NCI-H2196 (cell line): ENCODE data around the gene TRHDE.
"Not testable (repeated sequence)": the region's sequence is repeated elsewhere in the genome, so short reads cannot be mapped to it uniquely, and the experiment has no call there.

ENCODE experiments used
- DNase-seq: peaks from one replicate; lab custom pipeline; 2025; ENCODE audit not compliant: unreplicated experiment; lab: John Stamatoyannopoulos, UW

The TRHDE gene

DNA sequence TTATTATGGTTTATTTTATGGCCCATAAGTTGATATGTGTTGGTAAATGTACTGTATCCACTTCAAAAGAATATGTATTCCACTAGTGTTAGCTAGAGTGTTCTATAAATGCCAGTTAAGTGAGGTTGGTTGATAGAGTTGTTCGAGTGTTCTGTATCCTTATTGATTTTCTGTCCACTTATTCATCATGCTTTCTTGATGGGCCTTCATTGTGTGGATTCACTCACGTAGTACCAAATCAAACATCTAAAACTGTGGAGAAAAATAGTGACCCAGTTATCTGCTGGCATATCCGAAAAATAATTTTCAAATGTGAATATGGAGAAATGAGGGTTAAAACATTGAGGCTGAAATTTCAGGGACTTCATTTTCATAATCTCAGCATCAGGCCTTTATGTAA, 230.4 kb downstream of the TRHDE start:
- DNase-seq = no peak

DNA sequence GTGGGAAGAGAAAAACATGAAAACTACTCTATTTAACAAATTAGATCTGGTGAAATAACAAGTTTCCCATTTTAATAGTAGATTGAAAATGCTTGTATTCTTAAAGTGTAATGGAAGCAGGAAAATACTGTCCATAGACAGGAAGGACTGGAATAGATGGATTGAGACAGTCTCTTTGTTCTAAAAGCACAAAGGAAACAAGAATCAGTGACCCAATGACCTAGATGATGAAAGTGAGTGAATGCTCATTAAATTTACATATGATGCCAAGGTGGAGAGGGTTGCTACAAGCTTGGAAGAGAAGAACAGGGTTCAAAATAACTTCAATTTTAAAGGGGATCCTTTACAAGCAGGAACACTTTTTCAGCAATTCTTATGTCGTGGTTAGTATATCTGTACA, 233.1 kb downstream of the TRHDE start:
- no peak for DNase-seq

DNA sequence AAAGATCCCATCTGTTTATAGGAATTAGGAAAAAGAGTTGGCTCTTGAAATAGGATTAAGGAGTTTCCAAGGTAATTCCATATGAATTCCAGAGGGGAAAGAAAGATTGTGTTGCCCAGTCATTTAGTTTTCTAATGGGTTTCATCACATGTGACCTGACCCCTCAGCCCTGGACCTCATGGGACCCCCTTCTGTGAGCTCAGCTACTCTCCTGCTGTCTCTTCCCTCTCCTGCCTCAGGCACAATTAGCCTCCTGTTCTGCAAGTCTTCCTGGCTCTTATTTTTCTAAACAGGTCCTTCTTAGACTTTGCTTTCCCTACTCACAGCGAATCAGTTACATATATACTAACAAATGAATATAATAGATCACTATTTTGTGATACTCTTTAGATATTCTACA, 237.7 kb downstream of the TRHDE start:
- DNase-seq = no peak

- no peak for DNase-seq
Observed at GRCh38 chr12:72510772-72511171, 238.6 kb downstream of the TRHDE start.

DNA sequence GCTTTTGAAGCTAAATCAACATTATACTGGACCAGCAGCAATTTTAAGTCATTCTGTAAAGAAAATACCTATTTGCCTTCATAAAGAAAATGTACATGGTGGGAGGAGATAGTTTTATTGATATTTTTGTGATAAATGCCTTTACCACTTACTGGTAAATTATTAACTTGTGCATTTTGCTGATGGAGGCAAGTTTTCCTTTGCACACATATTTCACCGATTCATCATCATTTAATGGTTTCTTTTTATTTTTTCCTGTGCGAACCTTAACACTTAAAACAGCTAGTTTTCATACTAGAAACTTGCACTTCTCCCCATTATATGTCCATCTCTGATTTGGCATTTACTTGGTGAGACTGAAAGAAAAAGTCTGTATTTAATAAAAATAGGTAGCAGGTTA, 239.3 kb downstream of the TRHDE start:
- DNase-seq = no peak

DNA sequence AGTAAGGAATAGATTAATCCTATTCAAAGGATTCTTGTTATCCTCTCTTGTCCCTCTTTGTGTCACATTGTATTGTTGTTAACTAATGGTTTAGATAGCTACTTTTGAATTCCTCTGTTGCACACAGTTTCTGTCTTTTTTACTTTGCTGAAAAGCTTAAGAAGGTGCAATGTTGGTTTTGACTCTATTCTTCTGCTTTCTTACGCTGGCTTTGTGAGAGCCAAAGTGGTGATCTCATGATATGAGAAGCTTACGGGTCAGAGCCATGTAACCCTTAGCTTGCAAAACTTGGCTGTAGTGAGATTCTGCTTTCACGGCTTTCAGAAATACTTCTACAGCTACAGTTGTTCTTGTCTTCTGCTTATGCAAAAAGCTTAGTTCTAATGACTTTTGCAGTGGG, 239.7 kb downstream of the TRHDE start:
- DNase-seq = no peak

GRCh38 chr12:72520044-72520678, 248.0 kb downstream of the TRHDE start:
- not testable (repeated sequence) for DNase-seq

DNA sequence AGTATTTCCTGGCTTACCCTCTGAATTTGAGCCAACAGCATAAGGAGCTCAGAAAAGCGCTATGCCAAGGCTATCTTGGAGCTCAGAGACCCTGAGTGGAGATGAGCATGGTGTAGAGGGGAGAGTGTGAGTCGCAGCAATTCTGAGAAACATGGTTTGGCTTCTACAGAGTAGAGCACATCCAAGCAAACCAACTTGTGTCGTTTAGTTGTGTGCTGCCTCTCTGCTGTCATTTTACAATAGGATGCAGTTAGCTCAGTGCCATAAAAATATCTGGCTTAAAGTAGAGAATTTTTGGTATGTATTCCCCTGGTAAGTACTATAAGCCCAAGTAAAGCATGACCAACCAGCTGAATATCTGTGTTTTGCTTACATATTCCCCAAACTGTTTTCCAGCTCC, 249.2 kb downstream of the TRHDE start:
- DNase-seq = no peak

DNA sequence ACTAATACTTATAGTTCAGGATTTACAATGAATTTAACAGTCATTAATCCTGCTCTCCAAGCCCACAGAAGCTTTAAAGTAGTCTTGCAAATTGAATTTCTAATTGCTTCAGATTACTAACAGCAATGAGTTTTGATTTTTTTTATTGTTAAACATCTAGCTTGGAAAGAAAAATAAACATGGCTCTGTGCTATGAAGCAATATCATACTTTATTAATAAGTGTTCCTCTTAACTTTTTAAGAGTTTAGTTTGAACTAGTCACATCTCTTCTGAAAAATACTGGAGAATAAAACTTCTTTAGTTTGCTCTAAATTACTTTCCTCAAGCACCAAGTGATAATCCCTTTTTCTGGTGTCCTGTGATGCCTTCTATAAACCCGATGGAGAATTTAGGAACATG, 250.2 kb downstream of the TRHDE start:
- DNase-seq = no peak

GRCh38 chr12:72523754-72524153, 251.6 kb downstream of the TRHDE start:
- no peak for DNase-seq

DNA sequence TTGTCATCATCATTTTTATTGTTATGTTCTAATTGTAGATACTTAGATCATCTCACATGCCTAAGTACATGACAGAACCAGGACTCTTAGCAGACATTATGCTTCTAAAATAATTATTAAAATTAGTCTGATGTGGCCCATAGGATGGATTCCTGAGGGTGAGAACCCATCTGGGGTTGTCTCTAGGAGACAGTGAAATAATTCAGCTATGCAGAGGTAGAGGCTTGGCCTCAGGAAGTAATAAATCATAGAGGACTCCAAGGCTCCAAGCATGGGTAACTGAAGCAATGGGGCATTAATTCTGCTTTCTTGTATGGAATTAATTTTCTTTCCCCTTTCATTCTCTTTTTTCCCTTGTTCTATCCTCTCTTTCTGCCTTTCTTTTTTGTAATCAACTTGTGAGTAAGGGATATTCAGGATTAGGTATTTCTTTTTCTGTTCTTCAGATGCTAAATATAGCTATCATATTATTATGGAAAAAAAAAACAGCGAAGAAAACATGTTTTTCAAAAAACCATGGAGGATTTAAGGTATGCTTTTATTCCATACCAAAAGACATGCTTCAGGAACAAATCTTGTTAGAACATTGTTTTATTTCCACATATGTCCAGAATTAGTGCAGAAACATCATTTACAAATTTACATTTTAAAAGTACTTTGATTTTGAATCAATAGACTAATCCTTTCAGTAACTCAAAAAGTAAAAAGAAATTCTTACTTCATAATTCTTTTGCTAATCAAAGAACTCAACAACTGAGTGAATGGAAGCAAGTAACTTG, 263.2 kb downstream of the TRHDE start:
- DNase-seq = no peak

- DNase-seq = no peak
Observed at GRCh38 chr12:72540811-72541210, 268.6 kb downstream of the TRHDE start.

DNA sequence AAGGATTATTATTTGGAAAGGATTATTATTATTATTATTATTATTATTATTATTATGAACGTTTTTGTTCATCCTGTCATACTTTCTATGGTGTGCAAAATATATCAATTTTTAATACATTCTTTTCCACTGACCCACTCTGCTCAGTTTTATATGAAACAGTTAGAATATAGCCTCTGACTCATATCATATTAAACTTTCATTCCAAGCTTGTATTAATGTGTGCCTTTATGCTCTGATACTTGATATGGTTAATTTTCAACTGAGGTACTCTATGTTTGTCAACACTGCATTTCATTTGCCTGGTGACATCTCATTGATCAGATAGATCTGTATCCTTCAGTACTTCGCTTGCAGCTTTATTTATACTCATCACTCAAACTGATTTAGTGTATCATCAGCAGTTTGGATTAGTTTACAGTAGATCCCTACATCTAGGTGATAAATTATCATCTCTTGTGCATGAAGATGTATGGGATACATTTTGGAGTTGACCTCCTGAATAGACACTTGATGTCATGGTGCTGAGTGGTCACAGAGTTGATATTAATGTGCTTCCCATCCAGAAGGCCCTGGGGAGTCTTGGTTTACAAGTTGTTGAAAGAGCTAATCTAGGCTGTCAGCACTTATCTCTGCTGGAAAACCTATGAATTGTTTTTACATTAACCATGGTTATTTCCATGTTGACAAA, 271.8 kb downstream of the TRHDE start:
- no peak for DNase-seq

- DNase-seq = no peak
Observed at GRCh38 chr12:72546106-72546505, 273.9 kb downstream of the TRHDE start.

DNA sequence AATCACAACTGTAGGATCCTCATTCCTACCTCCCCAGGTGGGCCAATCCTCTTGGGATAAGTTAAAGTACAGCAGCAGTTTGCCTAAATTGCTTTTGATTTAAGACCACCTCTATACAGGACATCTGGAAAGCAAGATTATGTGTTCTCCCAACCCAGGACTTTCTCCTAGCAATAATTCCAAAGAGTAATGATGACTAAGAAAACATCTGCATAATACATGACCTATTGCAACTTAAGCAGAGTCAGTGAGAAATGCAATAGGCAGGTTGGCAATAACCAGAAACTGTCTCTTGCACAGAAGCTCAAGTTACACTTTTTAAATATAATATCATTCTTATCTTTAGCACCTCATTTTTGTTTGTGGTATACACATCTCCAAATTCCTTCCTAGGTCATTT, 275.4 kb downstream of the TRHDE start:
- no peak for DNase-seq

DNA sequence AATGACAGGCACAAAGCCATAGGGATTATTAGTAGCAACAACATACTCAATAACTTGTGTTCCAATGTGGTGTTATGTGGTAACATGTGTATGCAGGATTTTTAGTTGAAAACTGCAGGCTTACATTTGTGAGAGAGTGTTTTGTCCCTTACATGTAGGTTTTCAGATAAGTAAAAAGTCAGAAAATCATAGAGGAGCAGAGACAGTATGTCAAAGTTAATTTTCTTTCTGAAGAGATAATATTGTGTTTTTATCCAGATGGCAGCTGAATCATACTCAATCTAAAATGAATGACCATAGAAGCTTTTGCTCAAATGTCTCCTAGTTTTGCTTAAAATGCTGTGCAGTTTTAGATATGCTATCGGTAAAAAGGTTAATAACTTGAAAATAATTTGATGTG, 277.0 kb downstream of the TRHDE start:
- no peak for DNase-seq

- DNase-seq = no peak
Observed at GRCh38 chr12:72560003-72560769, 288.0 kb downstream of the TRHDE start.

DNA sequence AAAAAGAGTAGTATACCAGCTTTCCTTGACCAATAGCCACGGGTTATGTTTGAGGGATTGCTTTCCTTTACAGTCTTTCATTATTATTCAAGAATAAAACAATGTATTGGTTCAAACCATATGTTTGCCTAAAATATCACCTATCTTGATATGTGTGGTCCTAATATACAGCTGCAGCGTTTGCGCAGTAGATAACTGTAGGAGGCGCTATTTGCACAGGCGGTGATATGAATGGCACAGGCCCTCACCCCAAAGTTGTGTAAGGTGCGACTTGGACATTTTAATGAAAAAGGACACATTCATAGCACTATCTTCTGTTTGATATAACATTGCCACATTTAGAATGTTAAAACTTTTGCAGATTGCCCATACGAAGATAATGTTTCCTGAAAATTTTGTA, 298.4 kb downstream of the TRHDE start:
- no peak for DNase-seq

- DNase-seq = no peak
Observed at GRCh38 chr12:72574138-72574537, 302.0 kb downstream of the TRHDE start.

DNA sequence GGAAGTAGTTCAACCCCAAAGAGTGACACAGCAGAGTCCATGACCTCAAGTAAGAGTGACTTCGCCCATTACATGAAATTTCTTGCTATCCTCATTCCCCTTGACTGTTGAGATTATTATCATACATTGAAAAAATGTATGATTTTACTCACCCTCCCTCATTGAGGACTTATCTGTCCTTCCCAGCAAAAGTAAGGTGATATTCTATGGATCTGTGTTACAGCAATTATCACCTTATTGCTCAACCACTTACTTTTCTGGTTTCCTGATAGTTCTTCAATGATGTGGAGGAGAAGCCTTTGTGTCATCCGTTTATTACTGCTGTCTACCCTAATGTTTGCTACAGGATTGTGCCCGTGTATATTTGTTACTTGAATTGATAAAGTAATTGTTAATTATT, 306.2 kb downstream of the TRHDE start:
- DNase-seq = no peak

- DNase-seq = no peak
Observed at GRCh38 chr12:72586456-72586855, 314.3 kb downstream of the TRHDE start.

- DNase-seq = no peak
Observed at GRCh38 chr12:72602581-72602980, 330.4 kb downstream of the TRHDE start.
